NCI-H526 (cell line): ENCODE data around the gene NLRP5.
"Not testable (repeated sequence)": the region's sequence is repeated elsewhere in the genome, so short reads cannot be mapped to it uniquely, and the experiment has no call there.

Experiments
- DNase-seq, 2 experiments: peaks; one replicate each; lab custom pipeline; 2025; lab: John Stamatoyannopoulos, UW

Gene NLRP5

DNA sequence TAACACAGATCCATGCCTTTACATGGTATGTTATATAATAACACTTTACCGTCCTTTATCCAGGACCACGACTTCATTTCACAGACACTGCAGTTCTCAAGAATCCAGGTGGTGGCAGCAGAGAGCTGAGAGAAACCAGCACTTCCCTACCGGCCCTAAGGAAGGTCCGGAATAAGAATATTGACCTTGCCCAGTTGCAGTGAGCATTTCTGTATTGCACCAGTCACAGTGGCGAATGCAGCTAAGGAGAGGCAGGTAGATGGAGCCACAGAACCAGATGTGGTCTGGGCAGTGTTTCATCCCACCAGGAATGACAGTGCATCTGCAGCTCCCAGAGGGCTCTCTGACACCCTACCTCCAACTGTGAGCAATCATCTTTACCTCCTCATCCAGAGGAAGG, 89.9 kb downstream of the NLRP5 start:
- peak; percentile 28 to 73 for DNase-seq

DNA sequence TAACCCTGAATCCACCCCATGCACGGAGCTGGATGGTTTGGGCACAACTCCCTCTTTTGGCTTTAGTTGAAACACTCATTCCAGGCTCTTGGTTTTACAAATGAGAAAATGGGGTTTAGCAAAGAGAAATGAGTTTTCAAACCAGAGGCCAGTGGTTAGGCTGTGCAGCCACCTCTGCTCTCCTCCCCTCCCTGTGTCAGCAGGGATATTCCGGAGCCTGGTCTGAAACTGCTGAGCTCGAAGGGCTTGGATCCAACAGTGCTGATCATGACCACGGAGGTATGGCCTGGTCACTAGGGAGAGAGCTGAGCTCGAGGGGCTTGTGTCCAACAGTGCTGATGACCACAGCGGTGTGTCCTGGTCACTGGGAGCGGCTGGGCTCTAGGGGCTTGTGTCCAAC, 93.0 kb downstream of the NLRP5 start:
- no peak for DNase-seq

DNA sequence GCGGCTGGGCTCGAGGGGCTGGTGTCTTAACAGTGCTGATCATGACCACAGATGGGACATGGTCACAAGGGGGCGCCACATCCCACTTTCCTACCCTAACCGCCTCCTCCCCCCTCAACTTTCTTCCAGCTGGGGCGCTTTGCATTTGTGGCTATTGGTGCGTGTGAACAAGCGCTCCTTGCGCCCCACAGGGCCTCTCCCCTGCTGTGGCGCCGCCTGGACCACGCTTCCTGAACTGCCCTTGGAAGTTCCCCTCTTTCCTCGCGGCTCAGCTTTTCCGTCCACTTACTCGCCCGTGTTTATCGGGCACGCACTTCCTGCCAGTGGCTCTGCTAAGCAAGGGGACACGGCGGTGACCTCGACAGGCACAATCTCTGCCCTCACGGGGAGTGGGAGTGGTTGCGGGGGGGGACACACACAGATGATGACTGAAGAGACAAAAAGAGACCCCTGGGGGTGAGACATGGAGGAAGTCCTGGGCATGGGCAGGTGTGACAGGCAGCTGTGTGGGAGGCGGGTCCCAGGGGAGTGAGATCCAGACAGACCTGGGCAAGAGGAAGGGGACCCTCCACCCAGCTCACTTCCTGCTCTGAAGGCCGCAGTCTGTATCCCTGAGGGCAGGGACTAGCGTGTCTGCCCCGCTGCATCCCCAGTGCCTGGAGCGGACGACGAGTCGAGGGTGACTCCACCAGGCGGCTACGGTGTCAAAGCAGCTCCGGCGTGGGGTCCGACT, 94.3 kb downstream of the NLRP5 start:
- DNase-seq, result peak; percentile 81 to 95

DNA sequence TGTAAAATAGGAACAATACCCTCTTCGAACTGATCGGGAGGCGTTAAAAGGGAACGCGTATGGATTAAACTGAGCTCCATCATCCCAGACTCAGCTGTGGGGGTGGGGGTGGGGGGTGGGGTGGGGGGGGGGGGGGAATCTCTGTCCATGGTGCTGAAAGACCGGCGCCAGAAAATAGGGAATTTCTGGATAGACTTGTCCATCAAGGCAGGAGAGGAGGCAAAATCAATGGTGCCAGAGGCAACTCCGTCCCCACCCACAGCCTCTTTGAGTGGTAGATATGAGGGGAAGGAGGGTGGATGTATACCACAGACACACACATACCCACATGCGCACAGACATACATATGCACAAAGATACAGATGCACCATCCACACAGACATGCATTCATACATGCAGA, 97.1 kb downstream of the NLRP5 start:
- DNase-seq, result no peak

DNA sequence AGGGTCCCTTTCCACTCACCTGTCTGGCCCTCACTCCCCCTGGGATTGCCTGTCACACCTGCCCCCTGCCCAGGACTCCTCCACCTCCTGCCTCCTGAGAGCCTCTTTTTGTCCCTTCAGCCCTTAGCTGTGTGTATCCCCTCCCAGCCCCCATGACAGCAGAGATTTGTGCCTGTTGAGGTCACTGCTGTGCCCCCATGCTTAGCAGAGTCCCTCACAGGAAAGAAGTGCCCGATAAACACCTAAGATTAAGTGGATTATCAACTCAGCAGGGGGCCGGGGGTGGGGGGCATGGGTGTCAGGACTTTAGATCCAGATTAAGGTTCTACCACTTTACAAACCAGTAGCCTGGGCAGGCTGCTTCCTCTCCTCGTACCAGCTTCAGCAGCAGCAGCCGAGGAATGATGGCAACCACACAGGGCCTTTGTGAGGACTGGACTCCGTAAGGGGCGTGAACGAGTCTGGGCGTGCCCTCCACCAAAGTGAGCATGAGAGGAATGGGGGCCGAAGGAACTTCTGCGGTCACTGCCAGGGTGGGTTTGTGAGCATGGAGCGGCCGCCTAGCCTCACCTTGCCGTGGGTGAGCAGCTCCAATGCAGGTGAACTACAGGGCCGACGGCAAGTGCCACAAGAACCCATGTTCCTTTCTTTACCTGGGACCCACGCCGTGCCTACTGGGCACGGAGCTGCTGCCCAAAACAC, 98.4 kb downstream of the NLRP5 start:
- DNase-seq, result no peak

DNA sequence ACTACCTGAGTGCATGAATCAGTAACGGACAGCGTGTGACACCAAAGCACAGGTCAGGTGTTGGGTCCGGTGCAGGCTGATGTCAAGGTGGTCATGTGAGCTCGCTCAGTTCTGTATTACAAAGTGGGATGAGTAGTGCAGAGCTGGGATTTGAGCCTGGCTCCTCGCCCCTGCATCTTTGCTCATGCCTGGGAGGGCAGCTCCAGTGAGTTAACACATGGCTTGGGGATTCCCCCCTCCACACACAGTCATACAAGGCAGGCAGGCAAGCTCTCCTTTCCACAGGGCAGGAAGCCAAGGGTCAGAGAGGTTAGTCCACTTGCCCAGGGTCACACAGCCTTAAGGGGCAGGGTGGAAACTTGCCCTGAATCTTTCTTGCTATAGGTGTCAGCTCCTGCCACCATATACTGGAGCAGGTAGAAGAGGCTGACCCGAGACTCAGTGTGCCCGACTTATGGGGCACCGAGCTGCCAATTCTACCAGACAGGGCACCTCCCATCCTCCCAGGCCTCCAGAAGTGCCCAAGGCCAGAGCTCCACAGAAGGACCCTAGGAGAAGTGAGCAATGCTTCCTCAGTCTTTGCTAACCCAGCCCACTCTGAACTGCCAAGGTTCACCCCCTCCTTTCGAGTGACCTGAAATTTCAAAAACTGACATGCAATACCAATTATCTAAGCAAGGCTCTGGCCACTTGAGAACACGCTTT, 99.1 kb downstream of the NLRP5 start:
- DNase-seq, result no peak

DNA sequence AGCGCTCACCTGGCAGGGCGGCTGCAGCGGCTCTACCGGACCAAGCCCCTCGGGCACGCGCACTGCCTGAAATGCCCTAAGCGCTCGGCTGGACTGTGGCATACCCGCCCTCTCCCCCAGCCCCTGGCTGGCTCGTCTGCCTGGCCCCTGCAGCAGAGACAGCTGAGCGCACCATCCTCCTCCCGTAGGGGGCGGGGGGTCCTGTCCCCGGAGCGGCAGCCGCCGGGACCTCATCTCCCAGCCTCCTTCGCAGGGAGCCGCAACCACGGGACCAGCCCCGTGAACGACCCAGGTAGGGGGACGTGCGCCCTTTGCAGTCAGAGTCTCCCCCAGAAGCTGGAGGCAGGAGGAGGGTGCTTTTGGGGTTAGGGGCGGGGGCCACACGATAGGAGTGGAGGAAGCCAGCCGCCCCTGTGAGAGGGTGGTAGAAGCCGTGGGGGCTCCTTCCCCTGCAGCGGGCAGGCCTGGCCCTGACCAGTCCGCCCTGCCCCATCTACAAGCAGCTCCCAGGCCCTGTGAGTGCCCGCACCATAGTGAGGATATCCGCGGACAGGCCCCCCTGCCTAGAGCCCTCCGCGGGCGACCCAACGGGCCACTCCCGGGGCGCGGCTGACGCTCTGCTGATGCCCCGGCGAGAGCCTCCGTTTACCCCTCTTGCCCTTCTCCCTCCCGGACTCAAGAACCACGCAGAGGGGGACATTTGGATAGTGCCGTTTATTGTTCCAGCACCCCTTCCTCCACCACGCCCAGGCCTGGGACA, 100.3 kb downstream of the NLRP5 start:
- DNase-seq, result no peak

DNA sequence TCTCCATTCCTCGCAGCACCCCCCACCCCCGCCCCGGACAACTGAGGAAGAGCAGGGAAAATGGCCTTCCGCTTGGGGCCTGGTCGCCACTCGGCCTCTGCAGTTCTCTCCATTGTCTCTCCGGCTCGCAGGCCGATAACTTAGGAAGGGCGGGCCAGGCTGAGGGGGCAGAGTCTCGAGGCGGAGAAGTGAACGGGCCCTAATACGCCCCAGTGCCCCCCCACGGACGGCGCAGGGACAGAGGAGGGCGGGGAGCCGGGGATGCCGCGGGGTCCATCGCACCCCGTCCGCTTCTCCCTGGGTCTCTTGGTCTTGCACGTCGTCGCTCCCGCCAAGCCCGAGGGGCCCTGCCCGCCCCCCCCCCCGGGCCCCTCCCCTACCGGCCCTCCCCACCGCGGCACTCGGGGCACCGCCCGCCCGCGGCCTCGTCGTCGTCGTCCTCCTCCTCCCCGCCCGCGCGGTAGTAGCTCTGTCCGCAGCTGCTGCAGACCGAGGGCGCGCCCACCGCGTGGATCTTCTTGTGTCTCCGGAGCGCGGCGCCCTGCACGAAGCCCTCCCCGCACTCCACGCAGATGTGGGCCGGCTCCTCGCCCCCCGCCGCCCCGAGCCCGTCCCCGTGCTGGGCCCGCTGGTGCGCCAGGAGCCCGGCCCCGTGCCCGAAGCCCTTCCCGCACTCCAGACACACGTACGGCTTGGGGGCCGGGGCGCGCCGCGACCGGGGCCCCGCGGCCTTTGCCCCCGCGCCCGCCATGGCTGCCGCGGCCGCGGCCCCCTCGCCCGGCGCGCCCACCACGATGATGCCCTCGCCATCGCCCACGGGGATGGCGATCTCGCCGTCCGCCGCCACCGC, 101.3 kb downstream of the NLRP5 start:
- no peak for DNase-seq

DNA sequence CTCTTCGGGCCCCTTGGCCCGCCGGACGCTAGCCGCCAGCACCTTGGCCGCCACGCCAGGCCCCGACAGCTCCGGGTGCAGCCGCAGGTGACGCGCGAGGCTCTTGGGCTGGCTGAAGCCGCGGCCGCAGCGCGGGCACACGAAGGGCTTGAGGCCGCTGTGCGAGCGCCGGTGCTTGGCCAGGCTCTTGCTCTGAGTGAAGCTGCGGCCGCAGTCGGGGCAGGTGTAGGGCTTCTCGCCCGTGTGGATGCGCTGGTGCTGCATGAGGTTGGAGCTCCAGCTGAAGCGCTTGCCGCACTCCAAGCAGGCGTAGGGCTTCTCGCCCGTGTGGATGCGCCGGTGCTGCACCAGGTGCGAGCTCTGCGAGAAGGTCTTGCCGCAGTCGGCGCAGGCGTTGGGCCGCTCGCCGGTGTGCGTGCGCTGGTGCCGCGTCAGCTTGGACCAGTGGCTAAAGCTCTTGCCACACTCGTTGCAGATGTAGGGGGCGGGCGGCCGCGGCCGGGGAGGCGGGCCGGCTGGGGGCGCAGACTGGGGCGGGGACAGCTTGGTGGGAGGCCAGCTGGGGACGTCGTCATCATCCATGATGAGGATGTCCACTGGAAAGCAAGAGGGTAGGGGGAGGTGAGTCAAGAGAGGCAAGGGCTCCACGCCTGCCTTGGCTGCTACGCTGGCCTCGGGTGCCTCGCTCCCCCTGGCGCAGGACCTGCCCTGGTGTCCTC, 102.1 kb downstream of the NLRP5 start:
- DNase-seq, result no peak

DNA sequence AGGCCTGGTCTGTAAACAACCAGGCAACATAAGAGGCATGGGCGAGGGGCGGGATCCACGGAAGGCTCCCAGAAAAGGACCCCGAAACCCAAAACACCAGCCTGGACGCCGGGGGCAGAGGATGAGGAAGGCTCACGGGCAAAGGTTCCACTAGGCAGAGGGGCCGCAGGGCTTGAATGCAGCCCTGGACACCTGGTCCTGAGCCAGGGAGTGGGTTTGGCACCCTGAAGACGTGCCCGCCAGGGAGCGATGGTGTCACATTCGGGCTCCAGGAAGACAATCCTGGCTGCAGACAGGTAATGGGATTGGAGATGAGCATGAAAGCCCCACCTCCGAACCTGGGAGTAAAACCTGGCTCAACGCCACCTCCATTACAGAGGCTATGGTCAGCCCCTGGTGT, 102.8 kb downstream of the NLRP5 start:
- no peak for DNase-seq

DNA sequence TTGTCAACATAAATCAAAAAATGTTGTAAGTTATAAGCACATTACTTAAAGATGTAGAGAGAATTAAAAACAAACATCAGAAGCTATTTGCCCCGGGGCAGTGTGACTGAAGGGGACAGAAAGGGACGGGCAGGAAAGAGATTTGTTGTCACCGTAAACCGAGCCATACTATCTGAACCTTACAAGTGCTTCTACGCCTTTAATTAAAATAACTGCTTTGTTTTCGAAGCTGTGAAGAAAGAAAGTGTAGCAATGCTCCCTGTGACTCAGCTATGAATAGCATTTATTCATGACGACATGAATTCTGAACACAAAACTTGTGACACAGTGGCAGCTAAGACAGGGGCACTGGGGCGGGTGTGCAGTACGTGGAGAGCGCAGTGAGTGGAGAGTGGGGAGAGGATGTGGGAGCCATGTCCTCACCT, 104.5 kb downstream of the NLRP5 start:
- DNase-seq, result peak in 1 of 2 experiments; percentile 7

DNA sequence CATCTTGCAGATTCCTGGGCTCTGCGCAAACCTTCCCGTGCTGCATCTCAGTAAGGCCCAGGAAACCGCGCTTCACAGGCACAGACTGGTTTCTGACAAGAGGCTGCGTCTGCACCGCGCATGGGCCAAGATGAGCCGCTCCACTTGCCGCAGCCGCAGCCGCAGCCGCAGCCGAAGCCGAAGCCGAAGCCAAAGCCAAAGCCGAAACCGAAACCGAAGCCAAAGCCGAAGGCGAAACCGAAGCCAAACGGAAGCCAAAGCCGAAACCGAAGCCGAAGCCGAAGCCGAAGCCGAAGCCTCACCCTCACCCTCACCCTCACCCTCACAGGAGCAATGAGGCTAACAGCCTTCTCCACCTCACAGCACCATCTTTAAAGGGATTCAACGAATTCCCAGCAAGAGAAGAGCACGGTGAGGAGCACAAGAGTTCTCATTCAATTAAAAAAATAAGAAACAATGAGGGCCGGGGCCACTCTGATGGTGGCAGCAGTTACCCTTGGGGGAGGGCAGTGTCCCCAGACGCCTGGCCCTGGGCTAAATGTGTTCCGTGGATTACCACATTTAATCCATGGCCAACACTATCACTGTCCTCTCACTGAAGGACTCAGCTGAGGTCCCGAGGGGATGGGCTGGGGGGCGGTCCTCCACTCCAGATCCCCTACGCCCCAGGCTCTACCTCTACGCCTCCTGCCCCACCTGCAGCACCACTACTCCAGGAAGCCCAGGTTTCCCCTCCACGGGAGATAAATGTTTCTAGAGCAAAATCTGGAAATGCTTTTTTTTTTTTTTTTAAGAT, 105.4 kb downstream of the NLRP5 start:
- peak; percentile 71 to 94 for DNase-seq

DNA sequence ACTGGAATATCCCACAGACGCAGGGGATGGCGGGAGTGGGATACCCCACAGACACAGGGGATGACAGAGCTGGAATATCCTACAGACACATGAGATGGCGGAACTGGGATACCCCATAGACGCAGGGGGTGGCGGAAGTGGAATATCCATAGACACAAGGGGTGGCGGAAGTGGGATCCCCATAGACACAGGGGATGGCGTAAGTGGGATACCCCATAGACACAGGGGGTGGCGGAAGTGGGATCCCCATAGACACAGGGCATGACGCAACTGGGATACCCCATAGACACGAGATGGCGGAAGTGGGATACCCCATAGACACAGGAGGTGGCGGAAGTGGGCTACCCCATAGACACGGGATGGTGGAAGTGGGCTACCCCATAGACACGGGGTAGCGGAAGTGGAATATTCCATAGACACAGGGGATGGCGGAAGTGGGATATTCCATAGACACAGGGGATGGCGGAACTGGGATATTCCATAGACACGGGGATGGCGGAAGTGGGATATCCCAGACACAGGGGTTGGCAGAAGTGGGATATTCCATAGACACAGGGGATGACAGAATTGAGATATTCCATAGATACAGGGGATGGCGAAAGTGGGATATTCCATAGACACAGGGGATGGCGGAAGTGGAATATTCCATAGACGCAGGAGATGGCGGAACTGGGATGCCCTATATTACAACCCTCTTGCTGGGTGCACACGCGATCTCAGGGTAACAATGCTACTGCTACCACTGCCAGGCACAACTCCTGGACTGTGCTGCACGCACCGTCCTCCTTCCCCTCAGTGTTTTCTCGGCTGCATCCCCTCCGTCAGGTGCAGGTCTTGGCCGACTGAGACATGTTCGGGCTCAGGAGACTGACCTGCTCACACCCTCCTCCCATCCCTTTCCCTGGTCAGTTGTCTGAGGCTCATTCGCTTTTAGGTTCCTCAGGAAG, 106.4 kb downstream of the NLRP5 start:
- DNase-seq, result no peak

DNA sequence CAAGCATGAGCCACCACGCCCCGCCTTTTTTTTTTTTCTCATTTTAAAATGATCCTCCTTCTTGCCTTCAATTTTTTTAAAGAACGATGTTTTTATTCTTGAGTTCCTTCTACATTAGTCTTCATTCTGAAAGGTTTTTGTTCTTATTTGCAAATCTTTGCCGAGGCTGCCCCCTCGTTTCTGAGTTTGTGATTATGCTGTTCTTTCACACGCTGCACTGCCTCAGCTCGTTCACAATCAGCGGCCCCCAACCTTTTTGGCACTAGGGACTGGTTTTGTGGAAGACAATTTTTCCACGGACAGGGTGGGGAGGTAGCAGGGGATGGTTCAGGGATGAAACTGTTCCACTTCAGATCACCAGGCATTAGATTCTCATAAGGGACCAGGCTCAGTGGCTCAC, 107.9 kb downstream of the NLRP5 start:
- DNase-seq, result no peak

DNA sequence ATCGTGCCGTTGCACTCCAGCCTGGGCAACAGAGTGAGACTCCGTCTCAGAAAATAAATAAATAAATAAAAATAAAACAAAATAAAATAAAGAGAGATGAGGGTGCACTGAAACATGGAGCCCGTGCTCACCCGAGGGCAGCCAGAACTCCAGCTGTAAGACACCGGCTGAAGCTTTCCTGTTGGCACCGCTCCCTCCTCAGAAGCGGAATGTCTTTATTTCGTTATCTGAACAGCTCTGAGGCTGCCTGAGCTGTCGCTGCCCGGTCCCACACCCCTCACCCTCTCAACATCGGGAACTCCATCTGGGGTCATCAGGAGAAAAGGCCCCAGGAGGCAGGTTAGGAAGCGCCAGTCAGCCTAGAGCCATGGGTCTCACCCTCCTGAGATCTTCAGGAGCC, 110.1 kb downstream of the NLRP5 start:
- no peak for DNase-seq

DNA sequence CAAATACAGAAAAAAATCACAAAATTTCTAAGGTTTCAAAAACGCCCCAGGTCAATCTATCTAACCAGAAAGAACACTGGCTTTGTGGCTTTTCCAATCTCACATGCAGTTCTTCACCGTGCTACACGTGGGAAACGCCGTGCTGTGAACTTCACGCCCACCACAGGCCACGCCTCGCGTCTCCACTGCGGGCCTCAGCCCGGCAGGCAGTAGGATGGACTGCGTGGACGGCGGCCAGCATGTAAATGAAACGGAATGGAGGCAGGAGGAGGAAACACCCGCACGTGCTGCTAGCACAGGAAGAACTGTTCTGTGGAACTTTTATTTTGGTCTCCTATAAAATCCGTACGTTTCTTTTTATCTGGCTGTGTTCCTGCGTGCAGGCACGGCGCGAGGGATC, 110.7 kb downstream of the NLRP5 start:
- no peak for DNase-seq

DNA sequence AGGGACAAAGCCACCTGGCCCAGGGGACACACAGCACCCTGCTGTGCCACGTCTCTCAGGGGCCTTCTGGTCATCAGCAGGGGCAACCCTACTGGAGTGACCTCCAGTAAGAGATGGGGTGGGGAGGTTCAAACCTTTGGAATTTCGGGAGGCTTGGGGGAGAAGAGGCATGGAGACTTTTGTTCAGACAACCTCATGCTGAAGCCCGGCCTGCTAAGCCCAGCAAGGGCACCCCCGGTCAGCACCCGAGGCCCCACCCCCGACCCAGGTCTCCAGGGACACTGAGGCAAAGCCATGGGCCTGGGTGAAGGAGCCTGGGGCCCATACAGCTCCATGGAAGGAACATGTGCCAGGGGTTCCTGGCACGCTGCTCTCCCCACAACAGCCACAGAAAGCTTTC, 111.2 kb downstream of the NLRP5 start:
- DNase-seq, result no peak

DNA sequence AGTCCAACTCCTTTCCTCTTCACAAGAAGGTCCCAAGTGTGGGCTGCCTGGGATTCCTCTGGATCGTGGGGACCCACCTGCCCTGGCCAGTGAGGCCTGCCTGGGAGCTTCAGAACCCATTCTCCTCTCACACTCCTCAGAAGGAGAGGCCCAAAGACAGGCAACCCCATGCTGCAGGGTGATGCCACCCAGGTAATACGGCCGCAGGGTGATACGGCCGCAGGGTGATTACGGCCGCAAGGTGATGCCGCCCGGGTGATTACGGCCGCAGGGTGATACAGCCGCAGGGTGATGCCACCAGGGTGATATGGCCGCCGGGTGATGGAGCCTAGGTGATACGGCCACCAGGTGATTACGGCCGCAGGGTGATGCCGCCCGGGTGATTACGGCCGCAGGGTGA, 111.7 kb downstream of the NLRP5 start:
- DNase-seq, result not testable (repeated sequence)
